ENCODE measurements around the gene ATP6V0A1.

DNA sequence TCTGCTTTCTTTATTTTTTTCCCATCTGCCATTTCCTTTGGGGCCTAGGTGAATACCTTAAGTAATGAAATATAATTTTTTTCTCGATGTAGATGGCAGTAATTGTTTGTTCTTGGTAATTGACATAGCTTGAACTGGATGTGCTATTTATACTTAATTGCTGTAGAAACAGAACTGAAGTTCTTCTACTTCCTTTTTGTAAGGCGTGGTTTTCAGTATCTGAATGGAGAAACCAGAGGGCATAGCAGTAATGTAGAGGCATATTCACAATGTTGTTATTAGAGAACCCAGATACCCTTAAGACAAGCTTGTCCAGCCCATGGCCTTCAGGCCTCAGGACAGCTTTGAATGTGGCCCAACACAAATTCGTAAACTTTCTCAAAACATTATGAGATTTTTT is 16.4 kb downstream of the ATP6V0A1 start:
- TF ChIP-seq GATA2 (IDR thresholded peaks at IDR 0.05; ENCODE audit: low read depth, low read length) (no peak), GATA3 (IDR thresholded peaks at IDR 0.05; ENCODE audit: low read depth, low read length) (no peak)

Measured in SH-SY5Y (cell line).